KOPT-K1 (cell line): ENCODE measurements around the gene IDE.
"Not testable (repeated sequence)": the region's sequence is repeated elsewhere in the genome, so short reads cannot be mapped to it uniquely, and the experiment has no call there.

Source experiments
- H3K27ac ChIP-seq: fragments of 200-600 bp; sonication (generic); 2 replicates; pipeline ENCODE4 v1.5.1; 2016; ENCODE audit warnings: antibody characterized with exemption, mild to moderate bottlenecking, low read depth, low read length; ENCODE audit not compliant: poor library complexity, severe bottlenecking
- H3K36me3 ChIP-seq: fragments of 200-600 bp; sonication (generic); 2 replicates; pipeline ENCODE4 v1.5.1; 2017; ENCODE audit warnings: antibody characterized with exemption, mild to moderate bottlenecking, low read length, moderate library complexity; ENCODE audit not compliant: insufficient read depth
- H3K9me3 ChIP-seq: fragments of 200-600 bp; sonication (generic); 2 replicates; pipeline ENCODE4 v1.5.1; 2017; ENCODE audit warnings: antibody characterized with exemption, low read length, mild to moderate bottlenecking; ENCODE audit not compliant: insufficient read depth, poor library complexity, severe bottlenecking

Gene IDE

DNA sequence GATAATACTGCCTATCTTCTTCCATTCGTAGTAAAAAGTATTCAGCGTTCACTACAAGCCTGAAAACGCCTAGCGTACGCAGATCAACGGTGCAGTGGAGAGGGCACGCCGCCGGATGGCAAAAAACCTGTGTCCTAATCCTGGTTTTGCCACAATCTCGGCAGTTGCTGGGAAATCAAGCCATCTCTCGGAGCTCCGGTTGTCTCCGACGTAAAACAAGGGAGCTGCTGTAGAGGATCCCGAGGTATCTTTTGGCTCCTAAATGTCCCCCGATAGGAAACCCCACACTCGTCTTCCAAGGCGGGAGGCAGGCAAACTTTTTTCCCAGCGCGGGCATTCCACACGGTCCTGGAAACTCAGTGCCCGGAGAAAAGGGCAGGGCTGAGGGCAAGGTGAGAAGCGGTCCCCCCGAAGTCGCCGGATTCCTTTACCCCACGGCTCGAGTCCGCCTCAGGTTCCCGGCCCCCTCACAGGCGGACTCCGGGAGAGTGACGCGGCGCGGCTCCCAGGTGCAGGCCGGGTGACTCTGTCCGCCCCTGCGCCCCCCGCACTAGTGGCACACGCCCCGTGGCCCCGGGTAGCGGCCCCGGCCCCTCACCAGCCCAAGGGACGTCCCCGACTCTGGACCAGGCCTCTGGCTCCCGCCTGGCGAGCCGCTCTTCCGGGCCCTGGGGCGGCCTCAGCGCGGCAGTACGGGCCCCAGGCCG is 649 bp downstream of the IDE start:
- peaks cover 8% of the 10 kb centered on the region for H3K36me3 ChIP-seq
- H3K27ac ChIP-seq, result peak overlapping the region; percentile 76
- H3K9me3 ChIP-seq, result no peaks in the 10 kb centered on the region

DNA sequence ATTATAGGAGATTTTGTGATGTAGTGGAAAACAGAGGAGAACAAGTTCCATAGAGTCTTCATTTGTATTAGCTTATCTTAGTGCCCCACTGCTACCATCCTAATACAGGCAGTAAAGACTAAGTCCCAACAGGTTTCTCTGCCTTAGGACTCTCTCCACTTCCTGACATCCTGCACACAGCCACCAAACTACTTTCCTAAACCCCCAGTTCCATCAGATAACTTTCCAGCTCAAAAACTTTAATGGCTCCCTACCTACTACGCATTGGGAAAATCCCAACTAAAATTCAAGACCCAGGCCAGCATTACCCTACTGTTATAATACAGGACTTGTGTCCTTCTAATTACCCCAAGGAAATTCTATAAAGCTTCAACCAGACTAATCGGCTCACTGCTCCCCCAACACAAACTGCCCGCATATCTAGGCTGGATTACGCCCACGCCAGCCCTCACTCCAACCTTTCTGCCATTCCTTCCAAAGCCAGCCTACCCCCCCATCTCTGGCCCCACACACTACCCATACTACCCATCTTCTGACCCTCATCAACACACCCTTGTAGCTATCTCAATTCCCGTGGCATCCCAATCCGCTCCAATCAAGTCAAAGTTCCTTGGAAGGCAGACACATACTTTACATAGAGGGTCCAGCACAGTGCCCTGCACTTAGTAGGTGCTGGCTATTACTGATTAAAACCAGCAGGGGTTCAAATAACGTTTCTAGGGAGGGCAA is 1.4 kb downstream of the IDE start:
- Histone ChIP-seq H3K27ac (no peak overlapping the region), H3K36me3 (peaks cover 8% of the 10 kb centered on the region), H3K9me3 (no peaks in the 10 kb centered on the region)

DNA sequence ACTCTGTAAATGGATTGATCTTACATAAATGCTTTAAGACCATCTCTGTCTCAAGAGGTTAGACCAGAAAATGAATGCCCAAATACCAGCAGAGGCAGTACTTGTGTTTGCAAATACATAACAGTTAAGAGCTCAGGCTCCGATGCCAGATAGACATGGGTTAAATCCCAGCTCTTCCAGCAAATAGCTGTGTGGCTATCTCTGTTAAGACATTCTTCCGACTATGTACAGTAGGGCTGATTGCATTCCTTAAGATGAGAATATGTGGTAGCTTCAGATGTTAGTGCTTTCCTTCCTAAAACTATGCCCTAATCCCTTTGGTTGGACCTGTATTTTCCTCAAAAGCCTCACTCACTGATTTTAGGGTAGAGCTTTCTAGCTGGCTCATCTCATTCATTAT is 2.2 kb downstream of the IDE start:
- Histone ChIP-seq H3K27ac (no peak overlapping the region), H3K36me3 (peaks cover 8% of the 10 kb centered on the region), H3K9me3 (no peaks in the 10 kb centered on the region)

DNA sequence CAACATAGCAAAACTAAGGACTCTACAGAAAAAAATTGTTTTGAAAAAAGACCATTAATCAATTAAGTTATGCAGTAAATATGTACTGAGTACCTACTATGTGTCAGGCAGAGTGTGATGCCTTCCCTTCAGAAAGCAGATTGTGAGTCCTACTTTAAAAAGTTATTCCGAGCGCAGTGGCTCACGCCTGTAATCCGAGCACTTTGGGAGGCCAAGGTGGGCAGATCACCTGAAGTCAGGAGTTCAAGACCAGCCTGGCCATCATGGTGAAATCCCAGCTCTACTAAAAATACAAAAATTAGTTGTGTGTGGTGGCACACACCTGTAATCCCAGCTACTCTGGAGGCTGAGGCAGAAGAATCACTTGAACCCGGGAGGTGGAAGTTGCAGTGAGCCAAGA is 4.2 kb downstream of the IDE start:
- H3K27ac ChIP-seq, H3K9me3 ChIP-seq: not testable (repeated sequence)
- peaks cover 18% of the 10 kb centered on the region for H3K36me3 ChIP-seq

DNA sequence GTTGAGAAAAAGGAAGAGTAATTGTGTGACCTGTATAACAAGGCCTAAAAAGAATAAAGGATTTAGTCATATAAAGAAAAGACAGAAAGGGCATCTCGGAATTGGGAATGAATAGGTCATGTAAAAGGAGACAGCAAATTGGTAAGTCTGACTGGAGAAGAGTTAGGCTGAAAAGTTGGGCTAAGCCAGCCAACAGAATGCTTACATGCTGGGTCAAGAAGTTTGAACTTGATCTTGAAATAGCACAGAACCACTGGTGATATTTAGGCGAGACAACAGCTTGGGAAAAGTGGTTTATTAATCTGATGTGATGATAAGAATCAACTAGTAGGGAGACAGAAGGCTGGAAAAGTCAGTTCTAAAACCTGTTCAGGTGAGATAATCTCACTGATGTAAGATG is 4.8 kb downstream of the IDE start:
- Histone ChIP-seq H3K27ac (no peak overlapping the region), H3K9me3 (no peaks in the 10 kb centered on the region), H3K36me3 (peaks cover 20% of the 10 kb centered on the region)

DNA sequence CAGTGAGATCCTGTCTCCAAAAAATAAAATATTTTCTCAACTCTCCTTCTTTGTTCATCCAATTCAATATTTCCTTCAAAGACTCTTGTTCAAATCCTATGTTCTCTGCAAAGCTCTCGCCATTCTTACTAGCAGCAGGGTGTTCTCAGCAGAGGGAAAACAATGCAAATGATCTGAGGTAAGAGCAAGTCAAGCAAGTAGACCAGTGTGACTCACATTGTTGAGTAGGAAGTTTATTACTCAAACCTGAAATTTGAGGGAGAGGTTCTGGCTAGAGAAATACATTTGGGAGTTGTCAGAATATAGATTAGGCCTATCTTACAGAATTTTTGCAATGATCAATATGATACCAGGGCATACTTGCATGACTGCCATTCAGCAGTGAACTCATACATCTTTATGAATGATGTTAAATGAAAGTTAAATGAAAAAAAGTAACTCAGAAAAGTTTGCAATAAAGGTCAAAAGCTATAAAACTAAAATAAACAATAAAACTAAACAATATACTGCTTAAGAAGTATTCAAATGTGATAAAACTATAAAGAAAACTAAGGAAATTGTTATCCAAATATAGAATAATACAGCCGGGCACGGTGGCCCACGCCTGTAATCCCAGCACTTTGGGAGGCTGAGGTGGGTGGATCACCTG is 5.8 kb downstream of the IDE start:
- Histone ChIP-seq H3K27ac (no peak overlapping the region), H3K36me3 (peaks cover 22% of the 10 kb centered on the region), H3K9me3 (no peaks in the 10 kb centered on the region)

DNA sequence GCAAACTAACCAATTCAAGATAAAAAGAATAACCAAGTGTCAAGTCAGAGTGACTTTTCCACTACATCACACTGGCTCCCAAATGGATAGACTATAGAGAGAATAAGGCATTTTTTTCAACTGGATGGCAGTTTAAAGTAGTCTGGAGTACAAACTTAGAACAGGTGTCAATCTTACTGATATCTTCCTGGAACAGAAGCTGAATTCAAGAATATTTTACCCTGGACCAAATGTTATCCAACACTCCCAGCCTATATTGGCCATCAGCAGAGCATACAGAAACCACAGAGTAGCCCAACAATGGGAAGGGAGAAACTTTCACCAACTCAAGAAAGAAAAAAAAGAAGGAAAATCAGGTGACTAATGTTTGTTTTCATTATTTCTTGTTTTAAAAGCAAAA is 11.5 kb downstream of the IDE start:
- Histone ChIP-seq H3K27ac (no peak overlapping the region), H3K36me3 (peaks cover 49% of the 10 kb centered on the region), H3K9me3 (peaks cover 20% of the 10 kb centered on the region)

DNA sequence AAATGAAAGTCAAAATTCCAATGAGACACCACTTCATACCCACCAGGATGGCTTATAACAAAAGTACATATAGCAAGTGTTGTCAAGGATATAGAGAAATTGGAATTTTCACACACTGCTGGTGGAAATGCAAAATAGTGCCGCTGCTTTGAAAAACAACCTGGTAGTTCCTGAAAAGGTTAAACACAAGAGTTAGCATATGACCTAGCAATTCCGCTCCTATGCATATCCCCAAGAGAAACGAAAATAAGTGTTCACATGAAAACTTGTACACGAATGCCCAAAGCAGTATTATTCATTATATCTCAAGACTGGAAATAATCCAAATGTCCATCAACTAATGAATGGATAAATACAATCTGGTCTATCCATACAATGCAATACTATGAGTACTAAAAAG is 14.8 kb downstream of the IDE start:
- H3K36me3 ChIP-seq, result peaks cover 59% of the 10 kb centered on the region

DNA sequence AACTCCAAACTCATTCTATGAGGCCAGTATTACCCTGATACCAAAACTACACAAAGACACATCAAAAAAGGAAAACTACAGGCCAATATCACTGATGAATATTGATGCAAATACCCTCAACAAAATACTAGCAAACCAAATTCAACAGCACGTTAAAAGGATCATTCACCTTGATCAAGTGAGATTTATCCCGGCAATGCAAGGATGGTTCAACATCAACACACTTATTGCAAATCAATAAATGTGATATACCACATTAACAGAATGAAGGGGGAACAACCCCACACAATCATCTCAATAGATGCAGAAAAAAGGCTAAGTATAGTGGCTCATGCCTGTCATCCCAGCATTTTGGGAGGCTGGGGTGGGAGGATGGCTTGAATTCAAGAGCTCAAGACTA is 19.9 kb downstream of the IDE start:
- Histone ChIP-seq H3K27ac (no peak overlapping the region), H3K9me3 (peaks cover 29% of the 10 kb centered on the region), H3K36me3 (peaks cover 50% of the 10 kb centered on the region)

More for the DNA sequence above, 14.8 kb downstream of the IDE start:
- no peak overlapping the region for H3K27ac ChIP-seq
- peaks cover 33% of the 10 kb centered on the region for H3K9me3 ChIP-seq

DNA sequence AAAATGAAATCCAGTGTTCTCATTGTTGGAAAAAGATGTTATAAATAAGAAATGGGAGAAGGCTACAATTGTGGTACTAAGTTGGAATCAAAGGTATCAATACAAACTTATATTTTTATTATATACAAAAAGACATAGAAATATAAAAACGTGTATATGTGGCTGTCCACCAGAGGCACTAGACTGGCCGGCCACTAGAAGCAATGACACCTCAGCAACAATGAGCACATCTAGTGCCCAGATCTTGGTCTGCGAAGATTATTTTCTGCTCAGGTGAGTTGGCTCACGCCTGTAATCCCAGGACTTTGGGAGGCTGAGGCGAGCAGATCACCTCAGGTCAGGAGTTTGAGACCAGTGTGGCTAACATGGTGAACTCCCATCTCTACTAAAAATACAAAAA is 21.6 kb downstream of the IDE start:
- Histone ChIP-seq H3K27ac (no peak overlapping the region), H3K36me3 (peaks cover 38% of the 10 kb centered on the region), H3K9me3 (peaks cover 23% of the 10 kb centered on the region)

DNA sequence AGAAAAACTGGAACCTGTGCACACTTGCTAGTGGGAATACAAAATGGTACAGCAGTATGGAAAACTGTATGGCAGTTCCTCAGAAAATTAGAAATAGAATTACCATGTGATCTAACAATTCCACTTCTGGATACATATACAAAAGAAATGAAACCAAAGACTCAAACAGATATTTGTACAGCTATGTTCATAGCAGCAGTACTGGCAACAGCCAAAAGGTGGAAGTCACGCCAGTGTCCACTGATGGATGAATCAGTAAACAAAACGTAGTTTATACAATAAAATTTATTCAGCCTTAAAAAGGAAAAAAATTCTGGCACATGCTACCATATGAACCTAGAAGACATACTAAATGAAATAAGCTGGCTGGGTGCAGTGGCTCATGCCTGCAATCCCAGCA is 23.0 kb downstream of the IDE start:
- H3K36me3 ChIP-seq, result peaks cover 34% of the 10 kb centered on the region
- H3K9me3 ChIP-seq, result peaks cover 23% of the 10 kb centered on the region
- no peak overlapping the region for H3K27ac ChIP-seq

DNA sequence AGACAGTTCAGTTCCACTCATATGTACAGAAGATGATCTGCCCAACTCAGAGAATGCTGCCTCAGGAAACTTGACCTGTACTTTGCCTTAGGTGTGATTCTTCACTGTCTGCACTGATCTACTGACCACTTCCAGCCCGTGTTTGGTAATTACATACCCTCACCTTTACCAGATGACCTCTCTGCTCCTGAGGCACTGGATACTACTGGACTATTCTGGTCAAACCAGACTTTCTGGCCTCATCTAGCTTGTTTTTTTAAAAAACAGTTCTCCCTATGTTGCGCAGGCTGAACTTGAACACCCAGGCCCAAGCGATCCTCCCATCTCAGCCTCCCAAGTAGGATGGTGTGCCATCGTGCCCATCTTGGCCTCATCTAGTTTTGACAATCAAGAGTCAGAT is 26.2 kb downstream of the IDE start:
- peaks cover 13% of the 10 kb centered on the region; the same call in 1 of the 2 replicates for H3K36me3 ChIP-seq
- no peak overlapping the region for H3K27ac ChIP-seq
- no peaks in the 10 kb centered on the region for H3K9me3 ChIP-seq

DNA sequence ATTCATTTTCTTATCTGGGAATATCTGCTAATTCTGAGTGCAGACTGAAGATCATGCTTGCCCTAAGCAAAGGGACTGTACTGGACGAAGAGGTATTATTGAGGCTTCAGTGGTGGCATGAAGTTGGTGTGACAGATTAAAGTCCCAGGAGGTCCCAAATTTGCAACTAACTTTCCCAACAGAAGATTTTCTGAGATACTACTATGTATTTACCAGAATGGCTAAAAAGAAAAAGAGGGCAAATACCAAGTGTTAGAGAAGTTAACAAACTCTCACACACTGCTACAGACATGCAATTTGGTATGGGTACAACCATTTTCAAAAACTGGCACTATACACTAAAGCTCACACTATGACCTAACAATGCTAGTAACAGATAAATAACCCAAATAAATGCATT is 28.3 kb downstream of the IDE start:
- no peak overlapping the region for H3K27ac ChIP-seq
- peaks cover 5% of the 10 kb centered on the region; the same call in 1 of the 2 replicates for H3K36me3 ChIP-seq
- no peaks in the 10 kb centered on the region for H3K9me3 ChIP-seq

DNA sequence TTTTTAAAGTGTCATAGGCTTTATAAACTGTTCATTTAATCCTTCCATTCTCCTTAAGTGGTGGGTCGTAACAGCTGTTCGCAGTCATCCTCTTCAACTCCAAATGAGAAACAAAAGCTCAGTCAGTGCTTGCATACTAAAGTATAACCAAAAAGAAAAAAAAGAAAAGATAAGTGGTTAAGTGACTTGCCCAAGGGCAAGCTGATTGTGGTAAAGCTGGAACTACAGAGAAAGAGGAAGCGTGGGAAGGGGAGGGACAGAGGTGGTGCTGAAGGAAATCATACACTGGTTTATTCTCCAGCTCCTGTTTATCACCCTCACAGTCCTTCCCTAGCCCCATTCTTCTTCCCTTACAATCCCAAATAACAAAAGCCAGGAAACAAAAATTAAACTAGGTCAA is 29.6 kb downstream of the IDE start:
- H3K9me3 ChIP-seq, result no peaks in the 10 kb centered on the region
- H3K36me3 ChIP-seq, result peaks cover 5% of the 10 kb centered on the region; the same call in 1 of the 2 replicates
- no peak overlapping the region for H3K27ac ChIP-seq

DNA sequence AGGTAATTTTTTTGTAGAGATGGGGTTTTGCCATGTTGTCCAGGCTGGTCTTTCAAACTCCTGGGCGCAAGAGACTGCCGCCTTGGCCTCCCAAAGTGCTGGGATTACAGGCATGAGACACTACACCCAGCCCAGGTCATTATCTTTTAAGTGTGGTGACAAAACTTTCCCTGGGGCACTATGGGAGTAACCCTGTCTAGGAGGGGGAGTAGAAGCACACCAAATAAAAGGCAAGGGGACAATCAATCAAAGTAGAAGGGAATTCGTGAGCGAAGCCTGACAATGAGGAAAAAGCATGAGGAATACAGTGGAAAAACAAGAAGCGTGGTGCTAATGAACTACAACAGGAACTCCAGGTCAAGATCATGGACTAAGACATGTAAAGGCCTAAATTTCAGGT is 31.4 kb downstream of the IDE start:
- no peaks in the 10 kb centered on the region for H3K9me3 ChIP-seq
- H3K27ac ChIP-seq, result no peak overlapping the region
- no peaks in the 10 kb centered on the region for H3K36me3 ChIP-seq
